ENCODE measurements around the gene CLIC4.

CLIC4 gene

GRCh38 chr1:24860841-24861240, 115.6 kb downstream of the CLIC4 start:
- Histone ChIP-seq H3K9ac (ENCODE audit: low read depth, low read length) (no peak overlapping the region), H3K4me1 (ENCODE audit: control insufficient read depth, insufficient read depth, low read length) (peaks cover 4% of the 10 kb centered on the region), H3K27me3 (ENCODE audit: control insufficient read depth, insufficient read depth, low read length) (no peaks in the 10 kb centered on the region), H3K9me3 (ENCODE audit: control insufficient read depth, insufficient read depth, low read length) (no peaks in the 10 kb centered on the region), H3K36me3 (ENCODE audit: control insufficient read depth, insufficient read depth, low read length) (no peaks in the 10 kb centered on the region), H3K4me3 (ENCODE audit: low read depth, low read length) (no peak overlapping the region)

GRCh38 chr1:24861821-24862727, 116.8 kb downstream of the CLIC4 start:
- H3K9ac ChIP-seq (ENCODE audit: low read depth, low read length), result no peak overlapping the region
- H3K27me3 ChIP-seq (ENCODE audit: control insufficient read depth, insufficient read depth, low read length), result no peaks in the 10 kb centered on the region
- H3K36me3 ChIP-seq (ENCODE audit: control insufficient read depth, insufficient read depth, low read length), result no peaks in the 10 kb centered on the region
- no peaks in the 10 kb centered on the region for H3K9me3 ChIP-seq (ENCODE audit: control insufficient read depth, insufficient read depth, low read length)
- peaks cover 4% of the 10 kb centered on the region for H3K4me1 ChIP-seq (ENCODE audit: control insufficient read depth, insufficient read depth, low read length)
- H3K4me3 ChIP-seq (ENCODE audit: low read depth, low read length), result no peak overlapping the region

- Histone ChIP-seq H3K27me3 (ENCODE audit: control insufficient read depth, insufficient read depth, low read length) (no peaks in the 10 kb centered on the region), H3K36me3 (ENCODE audit: control insufficient read depth, insufficient read depth, low read length) (no peaks in the 10 kb centered on the region), H3K4me3 (ENCODE audit: low read depth, low read length) (no peak overlapping the region)
Observed at GRCh38 chr1:24862775-24863483, 117.7 kb downstream of the CLIC4 start.

GRCh38 chr1:24864370-24864777, 119.1 kb downstream of the CLIC4 start:
- Histone ChIP-seq H3K27me3 (ENCODE audit: control insufficient read depth, insufficient read depth, low read length) (no peaks in the 10 kb centered on the region), H3K9me3 (ENCODE audit: control insufficient read depth, insufficient read depth, low read length) (no peaks in the 10 kb centered on the region), H3K4me1 (ENCODE audit: control insufficient read depth, insufficient read depth, low read length) (peaks cover 4% of the 10 kb centered on the region), H3K4me3 (ENCODE audit: low read depth, low read length) (no peak overlapping the region), H3K36me3 (ENCODE audit: control insufficient read depth, insufficient read depth, low read length) (no peaks in the 10 kb centered on the region), H3K9ac (ENCODE audit: low read depth, low read length) (no peak overlapping the region)

More at GRCh38 chr1:24862775-24863483, 117.7 kb downstream of the CLIC4 start:
- Histone ChIP-seq H3K9me3 (ENCODE audit: control insufficient read depth, insufficient read depth, low read length) (no peaks in the 10 kb centered on the region), H3K4me1 (ENCODE audit: control insufficient read depth, insufficient read depth, low read length) (peaks cover 4% of the 10 kb centered on the region), H3K9ac (ENCODE audit: low read depth, low read length) (no peak overlapping the region)

- Histone ChIP-seq H3K9me3 (ENCODE audit: control insufficient read depth, insufficient read depth, low read length) (no peaks in the 10 kb centered on the region), H3K36me3 (ENCODE audit: control insufficient read depth, insufficient read depth, low read length) (no peaks in the 10 kb centered on the region), H3K27me3 (ENCODE audit: control insufficient read depth, insufficient read depth, low read length) (no peaks in the 10 kb centered on the region), H3K4me3 (ENCODE audit: low read depth, low read length) (no peak overlapping the region), H3K9ac (ENCODE audit: low read depth, low read length) (no peak overlapping the region), H3K4me1 (ENCODE audit: control insufficient read depth, insufficient read depth, low read length) (peaks cover 4% of the 10 kb centered on the region)
Observed at GRCh38 chr1:24865168-24865567, 119.9 kb downstream of the CLIC4 start.

GRCh38 chr1:24865587-24865986, 120.3 kb downstream of the CLIC4 start:
- Histone ChIP-seq H3K27me3 (ENCODE audit: control insufficient read depth, insufficient read depth, low read length) (no peaks in the 10 kb centered on the region), H3K9me3 (ENCODE audit: control insufficient read depth, insufficient read depth, low read length) (no peaks in the 10 kb centered on the region), H3K9ac (ENCODE audit: low read depth, low read length) (no peak overlapping the region), H3K4me3 (ENCODE audit: low read depth, low read length) (no peak overlapping the region), H3K36me3 (ENCODE audit: control insufficient read depth, insufficient read depth, low read length) (no peaks in the 10 kb centered on the region), H3K4me1 (ENCODE audit: control insufficient read depth, insufficient read depth, low read length) (peaks cover 4% of the 10 kb centered on the region)

- H3K9me3 ChIP-seq (ENCODE audit: control insufficient read depth, insufficient read depth, low read length), result no peaks in the 10 kb centered on the region
- peaks cover 4% of the 10 kb centered on the region for H3K4me1 ChIP-seq (ENCODE audit: control insufficient read depth, insufficient read depth, low read length)
- H3K36me3 ChIP-seq (ENCODE audit: control insufficient read depth, insufficient read depth, low read length), result no peaks in the 10 kb centered on the region
Observed at GRCh38 chr1:24866211-24867083, 121.2 kb downstream of the CLIC4 start.

GRCh38 chr1:24867084-24867870, 122.0 kb downstream of the CLIC4 start:
- H3K27me3 ChIP-seq (ENCODE audit: control insufficient read depth, insufficient read depth, low read length), result no peaks in the 10 kb centered on the region
- H3K9ac ChIP-seq (ENCODE audit: low read depth, low read length), result no peak overlapping the region
- no peaks in the 10 kb centered on the region for H3K9me3 ChIP-seq (ENCODE audit: control insufficient read depth, insufficient read depth, low read length)
- H3K4me3 ChIP-seq (ENCODE audit: low read depth, low read length), result no peak overlapping the region
- no peaks in the 10 kb centered on the region for H3K36me3 ChIP-seq (ENCODE audit: control insufficient read depth, insufficient read depth, low read length)
- H3K4me1 ChIP-seq (ENCODE audit: control insufficient read depth, insufficient read depth, low read length), result peaks cover 4% of the 10 kb centered on the region

More at GRCh38 chr1:24866211-24867083, 121.2 kb downstream of the CLIC4 start:
- Histone ChIP-seq H3K4me3 (ENCODE audit: low read depth, low read length) (no peak overlapping the region), H3K27me3 (ENCODE audit: control insufficient read depth, insufficient read depth, low read length) (no peaks in the 10 kb centered on the region), H3K9ac (ENCODE audit: low read depth, low read length) (no peak overlapping the region)

GRCh38 chr1:24868016-24868875, 123.0 kb downstream of the CLIC4 start:
- Histone ChIP-seq H3K4me3 (ENCODE audit: low read depth, low read length) (no peak overlapping the region), H3K4me1 (ENCODE audit: control insufficient read depth, insufficient read depth, low read length) (peaks cover 4% of the 10 kb centered on the region), H3K9ac (ENCODE audit: low read depth, low read length) (no peak overlapping the region), H3K27me3 (ENCODE audit: control insufficient read depth, insufficient read depth, low read length) (no peaks in the 10 kb centered on the region), H3K9me3 (ENCODE audit: control insufficient read depth, insufficient read depth, low read length) (no peaks in the 10 kb centered on the region), H3K36me3 (ENCODE audit: control insufficient read depth, insufficient read depth, low read length) (no peaks in the 10 kb centered on the region)

GRCh38 chr1:24870551-24871195, 125.4 kb downstream of the CLIC4 start:
- H3K9ac ChIP-seq (ENCODE audit: low read depth, low read length), result no peak overlapping the region
- no peaks in the 10 kb centered on the region for H3K27me3 ChIP-seq (ENCODE audit: control insufficient read depth, insufficient read depth, low read length)
- no peaks in the 10 kb centered on the region for H3K36me3 ChIP-seq (ENCODE audit: control insufficient read depth, insufficient read depth, low read length)
- H3K4me3 ChIP-seq (ENCODE audit: low read depth, low read length), result no peak overlapping the region
- H3K9me3 ChIP-seq (ENCODE audit: control insufficient read depth, insufficient read depth, low read length), result no peaks in the 10 kb centered on the region
- no peaks in the 10 kb centered on the region for H3K4me1 ChIP-seq (ENCODE audit: control insufficient read depth, insufficient read depth, low read length)
